HG02763 (cell line): ENCODE results near the gene OLFM2.
"Not testable (repeated sequence)": the region's sequence is repeated elsewhere in the genome, so short reads cannot be mapped to it uniquely, and the experiment has no call there.

Source experiments
- ATAC-seq: cut with Tn5 transposase; IDR thresholded peaks from one replicate; pipeline ENCODE4 v1.9.1; 2021; ENCODE audit warnings: mild to moderate bottlenecking, moderate library complexity; ENCODE audit not compliant: unreplicated experiment

The OLFM2 gene

GRCh38 chr19:9865732-9866501 is 70.4 kb downstream of the OLFM2 start:
- no peak for ATAC-seq

DNA sequence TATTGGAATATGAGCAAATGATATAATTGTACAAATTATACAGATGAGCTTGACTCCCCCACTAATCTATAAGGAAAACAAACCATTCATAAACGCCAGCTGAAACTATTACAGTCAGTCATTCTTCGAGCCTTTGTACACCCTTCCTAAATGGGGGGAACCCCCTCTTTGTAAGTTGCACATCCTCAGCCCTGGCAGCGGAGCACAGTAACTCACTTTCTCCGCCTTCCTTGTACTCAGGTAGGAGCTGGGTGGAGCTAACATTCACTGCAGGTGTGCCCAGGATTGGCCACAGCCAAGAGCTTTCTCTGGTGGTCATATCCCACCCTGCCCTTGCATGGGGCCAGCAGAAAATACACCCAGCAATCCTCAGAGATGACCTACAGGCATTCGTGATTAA is 72.6 kb downstream of the OLFM2 start:
- ATAC-seq = no peak

- ATAC-seq = no peak
Observed at GRCh38 chr19:9862938-9863337, 73.4 kb downstream of the OLFM2 start.

DNA sequence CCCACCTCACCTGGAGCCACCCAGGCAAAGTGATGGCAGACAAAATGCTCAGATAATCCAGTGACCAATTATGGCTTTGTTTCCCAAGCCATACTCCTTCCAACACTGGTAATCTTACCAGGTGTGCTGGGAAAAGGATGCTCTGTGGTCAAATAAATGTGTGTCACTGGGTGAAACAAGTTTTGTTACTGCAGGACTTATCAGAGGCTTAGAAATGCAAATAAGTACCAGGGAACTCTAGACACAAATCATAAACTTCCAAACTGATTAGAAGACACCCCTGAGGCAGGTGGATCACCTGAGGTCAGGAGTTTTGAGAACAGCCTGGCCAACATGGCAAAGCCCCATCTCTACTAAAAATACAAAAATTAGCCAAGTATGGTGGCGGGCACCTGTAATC is 74.8 kb downstream of the OLFM2 start:
- ATAC-seq = no peak

GRCh38 chr19:9860407-9860806 is 75.9 kb downstream of the OLFM2 start:
- no peak for ATAC-seq

DNA sequence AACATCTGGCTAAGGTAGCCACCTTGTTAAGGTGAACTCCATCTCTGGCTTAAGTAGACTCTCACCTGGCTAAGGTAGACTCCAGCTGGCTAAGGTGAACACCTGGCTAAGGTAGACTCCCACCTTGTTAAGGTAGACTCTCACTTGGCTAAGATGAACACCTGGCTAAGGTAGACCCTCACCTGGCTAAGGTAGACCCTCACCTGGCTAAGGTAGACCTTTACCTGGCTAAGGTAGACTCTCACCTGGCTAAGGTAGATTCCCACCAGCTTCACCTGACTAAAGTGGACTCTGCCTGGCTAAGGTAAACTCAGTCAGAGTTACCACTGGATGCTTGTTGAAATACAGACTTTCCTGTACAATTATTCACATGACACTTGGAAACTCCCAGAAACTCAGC is 77.5 kb downstream of the OLFM2 start:
- no peak for ATAC-seq

DNA sequence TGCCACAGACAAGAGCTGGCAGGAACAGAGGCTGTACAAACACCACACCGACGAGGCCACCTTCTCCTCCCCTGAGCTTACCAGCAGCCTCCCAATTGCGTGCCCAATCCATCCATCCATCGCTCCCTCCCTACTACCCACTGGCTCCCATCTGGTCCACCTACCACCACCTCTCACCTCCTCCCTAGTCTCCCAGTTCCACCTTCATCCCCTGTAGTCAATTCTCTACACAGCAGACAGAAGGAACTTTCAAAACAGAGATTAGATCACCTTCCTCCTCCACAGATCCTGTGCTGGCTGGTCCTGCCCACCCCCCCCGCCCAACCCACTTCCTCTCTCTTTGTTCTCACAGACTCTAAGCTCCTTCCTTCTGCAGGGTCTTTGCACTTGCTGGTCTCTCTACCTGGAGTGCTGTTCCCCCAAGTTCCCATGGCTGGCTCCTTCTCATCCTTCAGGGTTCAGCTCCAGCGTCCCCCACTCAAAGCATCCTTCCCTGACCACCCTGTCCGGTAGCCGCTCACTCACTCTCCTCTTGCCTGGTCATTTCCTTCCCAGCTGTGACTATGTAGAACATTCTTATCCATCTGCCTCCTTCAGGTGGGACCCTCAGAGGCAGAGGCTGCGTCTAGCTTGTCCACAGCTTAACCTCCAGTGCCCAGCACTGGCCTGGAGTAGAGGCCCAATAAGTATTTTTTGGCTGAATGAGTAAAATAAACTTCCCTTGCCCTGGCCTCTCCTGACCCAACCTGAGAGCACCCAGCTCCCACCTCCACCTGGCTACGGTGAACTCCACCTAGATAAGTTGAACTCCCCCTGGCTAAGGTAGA is 78.2 kb downstream of the OLFM2 start:
- no peak for ATAC-seq

- ATAC-seq = no peak
Observed at GRCh38 chr19:9857076-9857721, 79.1 kb downstream of the OLFM2 start.

GRCh38 chr19:9856609-9857008 is 79.7 kb downstream of the OLFM2 start:
- no peak for ATAC-seq

DNA sequence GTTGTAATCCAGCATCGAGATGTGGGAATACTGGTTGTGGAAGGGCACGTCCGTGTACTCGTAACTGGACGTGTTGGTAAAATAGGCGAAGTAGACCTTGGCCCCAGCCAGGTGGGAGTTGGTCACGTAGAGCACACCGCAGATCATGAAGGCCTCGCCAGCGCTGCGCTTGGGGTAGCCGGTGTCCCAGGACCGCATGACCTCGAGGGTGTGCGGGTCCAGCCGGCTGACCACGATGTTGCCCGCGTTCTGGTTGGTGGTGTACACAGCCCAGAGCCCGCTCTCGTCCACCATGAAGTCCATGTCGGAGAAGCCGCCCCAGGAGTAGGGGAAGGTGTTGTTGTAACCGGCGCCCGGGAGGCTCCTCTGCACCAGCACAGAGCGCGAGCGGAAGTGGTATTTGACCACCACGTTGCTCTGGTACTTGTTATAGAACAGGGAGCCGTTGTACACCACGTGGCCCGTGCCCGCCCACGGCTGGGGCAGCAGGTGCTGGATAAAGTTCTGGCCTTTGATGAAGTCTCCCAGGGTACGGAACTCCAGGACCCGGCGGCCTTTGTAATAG is 82.0 kb downstream of the OLFM2 start:
- ATAC-seq = no peak

DNA sequence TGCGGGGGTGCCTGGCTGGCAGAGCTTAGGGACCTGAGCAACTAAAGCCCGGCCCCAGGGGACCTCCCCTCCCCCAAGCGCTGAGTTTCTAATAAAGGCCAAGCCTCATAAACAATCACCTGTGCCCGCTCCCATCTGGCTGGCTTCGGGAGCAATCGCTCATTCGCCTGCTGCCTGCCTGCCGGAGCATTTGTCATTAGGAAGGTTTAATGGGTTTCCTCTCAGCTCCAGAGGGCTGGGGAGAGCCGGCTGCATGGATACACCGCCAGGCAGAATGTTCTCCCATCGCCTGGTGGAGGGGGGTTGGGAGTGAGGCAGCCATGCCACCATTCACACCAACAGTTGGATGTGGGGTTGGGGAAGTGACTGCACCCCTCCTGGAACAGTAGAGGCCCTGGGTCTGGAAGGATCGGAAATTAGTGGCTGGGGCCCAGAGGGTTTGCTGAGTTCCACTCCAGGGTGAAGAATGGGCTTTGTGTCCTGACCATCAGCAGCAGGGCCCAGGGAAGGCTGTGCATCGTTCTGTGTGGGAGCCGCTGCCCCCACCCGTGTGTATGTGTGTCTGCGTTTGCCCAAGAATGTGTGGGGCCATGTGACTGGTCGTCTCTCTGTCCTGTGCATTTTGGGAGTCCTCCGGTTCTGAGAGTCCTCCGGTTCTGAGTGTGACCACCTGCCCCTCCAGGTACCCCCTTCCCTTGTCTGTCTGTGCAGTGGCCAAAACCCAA is 85.9 kb downstream of the OLFM2 start:
- no peak for ATAC-seq

DNA sequence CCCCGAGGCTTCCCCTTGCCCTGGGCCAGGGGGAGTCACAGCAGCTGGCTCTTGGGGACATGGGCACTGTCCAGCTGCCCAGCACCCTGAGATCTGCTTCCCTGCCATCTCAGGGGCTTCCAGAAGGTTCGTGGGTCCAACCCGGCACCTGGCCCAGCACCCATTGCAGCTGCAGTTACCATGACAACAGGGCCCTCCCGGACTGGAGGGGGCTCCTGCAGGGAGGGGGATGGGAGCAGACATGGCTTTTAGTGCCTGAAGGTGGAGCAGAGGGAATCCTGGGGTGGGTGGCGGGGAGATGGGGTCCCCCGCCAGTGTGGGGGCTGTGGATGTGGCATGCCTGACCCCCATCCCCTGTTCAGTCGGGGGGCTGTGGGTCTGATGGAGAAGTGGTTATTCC is 86.5 kb downstream of the OLFM2 start:
- no peak for ATAC-seq

- no peak for ATAC-seq
Observed at GRCh38 chr19:9848762-9849161, 87.6 kb downstream of the OLFM2 start.

- no peak for ATAC-seq
Observed at GRCh38 chr19:9848060-9848459, 88.3 kb downstream of the OLFM2 start.

- ATAC-seq = no peak
Observed at GRCh38 chr19:9847087-9847671, 89.1 kb downstream of the OLFM2 start.

DNA sequence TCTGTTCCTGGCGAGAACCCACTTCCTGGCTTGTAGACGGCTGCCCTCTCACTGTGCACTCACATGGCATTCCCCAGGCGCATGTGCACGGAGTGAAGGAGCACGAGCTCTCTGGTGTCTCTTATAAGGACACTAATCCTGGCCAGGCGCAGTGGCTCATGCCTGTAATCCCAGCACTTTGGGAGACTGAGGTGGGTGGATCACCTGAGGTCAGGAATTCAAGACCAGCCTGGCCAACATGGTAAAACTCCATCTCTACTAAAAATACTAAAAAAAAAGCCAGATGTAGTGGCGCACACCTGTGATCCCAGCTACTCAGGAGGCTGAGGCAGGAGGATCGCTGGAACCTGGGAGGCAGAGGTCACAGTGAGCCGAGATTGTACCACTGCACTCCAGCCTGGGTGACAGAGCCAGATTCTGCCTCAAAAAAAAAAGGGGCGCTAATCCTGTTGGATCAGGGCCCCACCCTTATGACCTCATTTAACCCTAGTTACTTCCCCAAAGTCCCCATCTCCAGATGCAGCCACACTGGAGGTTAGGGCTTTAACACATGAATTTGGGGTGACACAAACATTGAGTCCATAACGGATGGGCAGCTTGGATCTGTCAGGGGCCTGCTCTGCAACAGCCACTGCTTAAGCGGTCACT is 92.6 kb downstream of the OLFM2 start:
- not testable (repeated sequence) for ATAC-seq

GRCh38 chr19:9842834-9843625 is 93.3 kb downstream of the OLFM2 start:
- no peak for ATAC-seq

- no peak for ATAC-seq
Observed at GRCh38 chr19:9839415-9839814, 96.9 kb downstream of the OLFM2 start.

- no peak for ATAC-seq
Observed at GRCh38 chr19:9838324-9838723, 98.0 kb downstream of the OLFM2 start.
